HG03469 (cell line): ENCODE measurements around the gene HYDIN.

Experiments used
- ATAC-seq: cut with Tn5 transposase; IDR thresholded peaks from one replicate; pipeline ENCODE4 v1.9.1; 2021; ENCODE audit warnings: mild to moderate bottlenecking, moderate library complexity, moderate number of reproducible peaks; ENCODE audit not compliant: unreplicated experiment

HYDIN gene

GRCh38 chr16:71230122-71230845 lies at the start of gene HYDIN:
HYDIN (minus strand) TSS chr16:71230722; CDS start chr16:71186895, 43,827 bp downstream.
- ATAC-seq = no peak

GRCh38 chr16:71276589-71277334 lies 46.2 kb upstream of the HYDIN start:
- no peak for ATAC-seq

GRCh38 chr16:71273384-71273783 lies 42.9 kb upstream of the HYDIN start:
- ATAC-seq = no peak

DNA sequence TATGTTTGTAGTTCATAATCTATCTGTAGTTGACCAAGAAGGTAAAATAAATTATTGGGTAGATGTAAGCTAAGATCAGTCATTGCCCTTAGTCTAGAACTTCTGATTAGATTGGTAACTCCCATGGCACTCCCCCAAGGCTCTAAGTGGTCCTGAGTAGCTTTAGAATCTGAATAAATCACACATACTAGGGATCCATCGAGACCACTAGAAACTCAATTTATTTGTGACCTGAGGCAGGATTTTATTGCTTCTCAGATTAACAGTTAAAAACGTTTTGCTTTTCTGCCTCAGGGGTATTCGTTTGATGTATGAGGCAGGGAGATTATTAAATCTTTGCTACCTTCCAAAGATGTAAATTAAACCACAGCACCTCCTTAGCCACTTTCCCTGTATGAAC lies 33.8 kb upstream of the HYDIN start:
- ATAC-seq = no peak

- no peak for ATAC-seq
These were observed 33.1 kb upstream of the HYDIN start for GRCh38 chr16:71263582-71263981.

DNA sequence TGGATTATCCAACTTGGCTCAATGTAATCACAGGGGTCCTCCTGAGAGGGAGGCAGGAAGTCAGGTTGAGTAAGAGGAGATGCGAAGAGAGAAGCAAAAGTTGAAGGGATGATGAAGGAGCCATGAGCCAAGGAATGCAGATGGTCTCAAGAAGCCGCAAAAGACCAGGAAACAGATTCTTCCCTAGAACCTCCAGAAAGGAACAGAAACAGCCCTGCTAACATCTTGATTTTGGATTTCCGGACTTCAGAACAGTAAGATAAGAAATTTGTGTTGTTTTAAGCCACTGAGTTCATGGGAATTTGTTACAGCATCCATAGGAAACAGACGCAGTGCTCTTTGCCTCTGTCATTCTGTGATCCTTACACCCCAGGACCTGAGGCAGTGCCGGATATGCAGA lies 31.9 kb upstream of the HYDIN start:
- no peak for ATAC-seq

DNA sequence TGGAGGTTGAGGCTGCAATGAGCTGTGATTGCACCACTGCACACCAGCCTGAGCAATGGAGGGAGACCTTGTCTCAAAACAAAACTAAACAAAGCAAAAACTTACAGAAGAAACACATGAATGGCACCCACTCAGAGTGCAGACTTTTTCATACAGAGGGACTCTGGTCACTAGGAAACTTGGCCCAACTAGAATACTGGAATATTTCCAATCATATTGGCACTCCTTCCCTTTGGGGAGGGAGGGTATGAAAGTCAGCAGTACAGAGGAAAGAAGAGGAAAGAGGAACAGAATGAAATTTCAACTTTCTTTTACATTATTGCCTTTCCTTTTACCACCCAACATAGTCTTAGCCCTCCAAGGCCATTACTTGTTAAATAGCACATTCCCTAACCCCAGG lies 30.5 kb upstream of the HYDIN start:
- ATAC-seq = no peak

GRCh38 chr16:71259086-71259485 lies 28.6 kb upstream of the HYDIN start:
- no peak for ATAC-seq

GRCh38 chr16:71258372-71258771 lies 27.9 kb upstream of the HYDIN start:
- no peak for ATAC-seq

GRCh38 chr16:71257768-71258167 lies 27.2 kb upstream of the HYDIN start:
- ATAC-seq = no peak

- no peak for ATAC-seq
These were observed 25.2 kb upstream of the HYDIN start for GRCh38 chr16:71255721-71256120.

DNA sequence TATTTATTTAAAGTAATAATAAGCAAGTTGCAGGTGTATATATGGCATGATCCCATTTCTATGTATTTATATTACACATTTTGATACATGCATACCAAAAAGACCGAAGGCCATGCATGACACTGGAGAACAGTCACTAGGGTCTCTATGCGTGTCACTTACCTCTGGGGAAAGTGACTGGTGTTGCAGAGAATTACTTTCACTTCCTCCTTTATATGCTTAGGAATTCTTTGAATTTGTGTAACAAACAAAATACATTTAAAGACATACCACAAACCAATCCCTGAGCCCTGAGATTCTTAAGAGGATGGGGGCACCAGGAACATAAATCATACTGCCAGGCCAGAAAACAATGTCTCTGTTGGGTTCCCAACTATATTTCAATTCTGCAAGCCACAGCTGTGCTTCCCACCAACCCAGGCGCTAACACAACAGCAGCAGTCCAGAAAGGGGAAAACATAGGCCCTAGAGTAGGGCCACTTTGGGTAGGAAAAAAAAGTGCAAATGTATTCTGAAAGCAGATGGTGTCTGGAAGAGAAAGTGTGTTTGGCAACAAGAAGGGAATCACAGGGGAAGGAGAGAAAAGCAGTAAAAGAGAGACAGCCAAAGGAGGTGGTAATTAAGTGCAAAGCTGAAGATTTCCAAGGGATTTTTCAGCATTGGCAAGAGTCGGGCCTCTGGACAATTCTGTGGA lies 24.5 kb upstream of the HYDIN start:
- ATAC-seq = no peak

GRCh38 chr16:71250461-71251235 lies 20.1 kb upstream of the HYDIN start:
- no peak for ATAC-seq

- ATAC-seq = no peak
These were observed 18.9 kb upstream of the HYDIN start for GRCh38 chr16:71249399-71249798.

DNA sequence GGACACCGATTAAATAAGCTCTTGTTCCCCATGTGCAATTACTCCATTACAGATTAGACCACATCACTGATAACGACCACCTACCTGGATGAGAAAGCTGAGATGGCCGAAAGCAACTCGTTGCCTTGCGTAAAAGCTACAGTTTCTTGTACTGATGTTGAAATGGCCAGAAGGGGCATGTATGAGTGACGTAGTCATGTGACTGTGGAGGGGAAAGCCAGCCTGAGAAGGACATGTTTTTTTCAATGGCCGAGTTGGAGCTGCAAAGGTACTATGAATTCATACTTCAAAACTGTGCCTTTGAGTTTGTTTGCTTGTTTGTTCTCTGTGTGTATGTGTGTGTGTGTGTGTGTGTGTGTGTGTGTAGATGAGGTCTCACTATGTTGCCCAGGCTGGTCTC lies 17.0 kb upstream of the HYDIN start:
- ATAC-seq = no peak

DNA sequence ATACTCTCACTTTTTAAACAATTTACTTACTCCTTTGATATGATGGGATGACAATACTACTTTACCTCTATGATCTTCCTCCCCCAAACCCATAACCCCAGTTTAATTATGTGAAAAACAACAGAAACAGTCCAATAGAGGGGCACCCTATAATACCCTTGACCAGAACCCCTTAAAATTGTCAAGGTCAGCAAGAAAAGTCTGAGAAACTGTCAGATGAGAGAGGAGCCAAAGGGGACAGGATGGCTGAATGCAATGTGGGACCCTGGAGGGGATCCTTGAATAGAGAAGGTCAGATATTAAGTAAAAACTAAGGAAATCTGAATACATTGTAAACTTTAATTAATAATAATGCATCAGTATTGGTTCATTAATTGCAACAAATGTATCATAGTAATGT lies 15.8 kb upstream of the HYDIN start:
- ATAC-seq = no peak

DNA sequence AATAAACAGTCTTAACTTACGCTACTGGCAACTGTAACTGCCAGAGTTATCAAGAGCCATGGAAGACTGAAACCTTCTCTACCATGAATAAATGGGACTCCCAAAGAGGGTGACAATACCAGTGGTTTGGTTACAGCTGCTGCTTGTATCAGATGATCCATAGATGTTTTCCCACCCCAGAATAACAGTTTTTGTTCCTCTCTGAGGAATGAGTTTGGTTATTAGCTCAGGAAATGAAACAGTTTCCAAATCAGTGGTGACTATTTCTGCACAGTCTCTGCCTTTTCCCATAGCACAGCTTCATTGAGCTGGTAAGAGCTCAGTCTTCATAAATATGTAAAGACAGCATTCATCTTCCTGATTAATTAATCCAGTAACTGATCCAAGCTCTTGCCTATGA lies 14.0 kb upstream of the HYDIN start:
- no peak for ATAC-seq

GRCh38 chr16:71242601-71243000 lies 12.1 kb upstream of the HYDIN start:
- ATAC-seq = no peak

GRCh38 chr16:71242036-71242435 lies 11.5 kb upstream of the HYDIN start:
- no peak for ATAC-seq

GRCh38 chr16:71229344-71229743 lies 1.2 kb downstream of the HYDIN start:
- ATAC-seq = no peak
